T-helper 1 cell treated with Interleukin-12 subunit alpha and Interleukin-12 subunit beta and Interleukin-4 antibody, amounts not matched to agents 30 ng/mL and 1 ng/mL, for 36 hours (primary cell): ENCODE measurements around the gene GALT. TPM values are rescaled to one million over a fixed set of nuclear protein-coding genes. Genes with fewer than 3 reads are reported as not detected.

ENCODE experiments used
- intact Hi-C: fragments of 100-400 bp; cut with micrococcal nuclease; formaldehyde crosslinking; loops from one replicate; pipeline ENCODE4 v1.15.1; 2024
- total RNA-seq: library from RNA; stranded (reverse); gene quantifications from 2 replicates; pipeline ENCODE4 v1.2.3, GENCODE V29; 2022

Gene GALT
- total RNA-seq, 1 donor from 2014 or later = 110 TPM

GRCh38 chr9:34624475-34625185 lies 21.8 kb upstream of the GALT start:
- intact Hi-C loops = loop anchor here (10.0 kb wide), 1 partner anchor 1030 kb away; the partner anchor contains the start of genes CCDC107, RMRP and SIT1

DNA sequence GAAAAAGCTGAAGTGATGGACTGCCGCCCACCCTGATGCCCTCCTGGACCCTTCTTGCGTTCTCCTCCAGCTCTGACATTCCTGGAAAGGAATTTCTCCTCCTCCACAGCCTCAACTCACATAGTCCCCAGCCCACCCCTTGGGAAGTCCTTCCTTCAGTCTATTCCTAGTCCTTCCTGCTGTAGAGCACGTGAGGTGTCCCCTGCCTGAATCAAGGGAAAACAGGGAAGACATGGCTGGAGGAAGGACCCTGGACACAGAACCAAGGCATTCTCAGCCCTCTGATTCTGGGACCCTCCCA lies 21.3 kb upstream of the GALT start:
- intact Hi-C loops = loop anchor here (10.0 kb wide), 1 partner anchor 1030 kb away; the partner anchor contains the start of genes CCDC107, RMRP and SIT1

DNA sequence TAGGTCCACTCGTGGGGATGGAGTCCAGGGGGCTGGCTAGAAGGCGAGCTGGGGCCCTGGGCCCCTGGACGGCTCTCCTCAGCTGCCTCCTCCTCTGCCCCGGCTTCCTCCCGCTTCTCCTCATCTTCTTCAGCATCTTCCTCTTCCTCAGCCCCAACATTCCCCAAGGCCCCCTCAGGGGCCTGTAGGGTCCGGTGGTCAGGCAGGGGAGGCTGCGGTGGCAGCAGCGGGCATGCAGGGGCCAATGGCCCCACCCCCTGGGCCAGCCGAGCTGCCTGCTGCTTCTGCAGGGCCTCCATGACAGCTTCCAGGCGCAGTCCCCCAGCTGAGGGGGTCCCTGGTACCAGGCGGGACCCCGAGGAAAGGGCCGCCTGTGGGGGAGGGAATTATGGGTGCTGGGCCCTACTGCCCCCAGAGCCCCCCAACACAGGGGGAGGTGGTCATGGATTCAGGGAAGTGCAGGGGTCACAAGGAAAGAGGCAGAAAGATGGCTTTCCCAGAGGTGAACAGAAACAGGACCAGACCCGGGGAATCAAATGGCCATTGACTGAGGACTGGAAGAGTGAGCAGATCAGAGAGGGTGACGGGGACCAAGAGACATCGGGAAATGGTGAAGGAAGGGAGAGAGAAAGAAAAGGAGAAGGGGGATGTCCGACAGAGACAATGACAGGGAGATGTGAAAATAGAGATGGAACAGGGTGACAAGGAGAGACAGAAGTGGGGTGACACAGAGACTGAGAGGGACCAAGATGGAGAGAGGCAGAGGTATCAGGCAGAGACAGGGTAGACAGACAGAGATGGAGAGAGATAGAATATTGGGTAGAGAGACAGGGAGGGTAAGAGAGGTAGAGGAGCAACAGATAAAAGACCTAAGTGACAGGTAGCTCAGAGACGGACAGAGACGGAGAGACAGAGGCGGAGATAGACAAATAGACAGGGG lies 18.5 kb upstream of the GALT start:
- intact Hi-C loops = loop anchor here (1.0 to 10.0 kb wide), 3 partner anchors 8 to 1027 kb away; partner anchors contain the start of genes CCDC107, DCTN3, RMRP and SIT1

DNA sequence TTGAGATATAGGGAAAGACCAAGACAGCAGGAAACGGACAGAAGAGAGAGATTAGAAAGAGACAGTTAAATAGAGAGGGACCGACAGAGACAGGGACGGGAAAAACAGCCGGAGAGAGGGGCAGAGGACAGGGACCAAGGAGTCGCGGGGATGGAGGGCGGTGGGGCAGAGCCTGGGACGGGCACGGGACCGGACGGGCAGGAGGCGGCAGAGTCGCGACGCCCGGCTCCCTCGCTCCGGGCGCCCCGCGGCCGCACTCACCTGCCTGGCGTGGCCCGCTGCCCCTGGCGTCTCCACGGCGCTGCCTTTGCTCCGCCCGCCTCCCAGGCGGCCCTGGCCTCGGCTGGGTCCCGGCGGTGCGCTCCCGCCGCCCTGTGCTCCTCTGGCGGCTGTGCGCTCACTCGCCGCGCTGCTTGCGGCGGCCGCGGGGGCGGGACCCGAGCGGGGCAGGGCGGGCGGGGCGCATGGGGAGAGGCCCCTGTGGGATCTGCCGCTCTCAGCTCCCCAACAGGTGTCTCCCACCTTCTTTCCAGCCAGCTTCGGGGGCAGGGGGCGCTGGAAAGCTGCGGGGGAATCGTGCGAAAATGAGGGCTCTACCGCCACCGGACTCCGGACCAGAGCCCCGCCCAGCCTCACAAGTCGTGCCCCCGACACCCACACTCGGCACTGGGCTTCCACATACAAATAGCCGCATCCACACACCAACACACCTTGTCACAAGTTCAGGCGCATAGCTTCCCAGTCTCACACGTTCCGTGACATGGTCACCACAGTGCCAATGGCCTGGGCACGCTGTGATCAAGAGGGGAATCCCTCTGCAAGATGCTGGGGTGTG lies 17.6 kb upstream of the GALT start, which contains the start of gene ARID3C:
TSS of gene ARID3C (minus strand) at position 411 of the 835 bp plus-strand sequence. CDS start 1,052 bp downstream, outside the sequence.
- intact Hi-C loops = loop anchor here (1.0 to 10.0 kb wide), 4 partner anchors 9 to 1026 kb away; partner anchors contain the start of genes CCDC107, DCTN3, RMRP and RPP25L

DNA sequence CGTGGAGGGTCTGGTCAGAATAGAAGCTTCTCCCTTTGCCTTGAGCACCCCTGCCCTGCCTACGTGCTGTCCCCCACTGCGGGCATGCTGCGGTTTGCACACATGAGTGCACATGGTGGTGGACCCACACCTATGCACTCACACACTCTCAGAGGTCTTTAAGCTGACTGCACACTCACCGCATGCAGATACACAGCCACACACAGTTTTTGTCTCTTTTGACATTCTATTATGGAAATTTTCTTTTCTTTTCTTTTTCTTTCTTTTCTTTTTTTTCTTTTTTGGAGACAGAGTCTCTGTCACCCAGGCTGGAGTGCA lies 17.0 kb upstream of the GALT start:
- intact Hi-C loops = loop anchor here (1.0 to 10.0 kb wide), 3 partner anchors 17 to 1025 kb away; partner anchors contain the start of genes CCDC107, RMRP, RPP25L and SIT1

DNA sequence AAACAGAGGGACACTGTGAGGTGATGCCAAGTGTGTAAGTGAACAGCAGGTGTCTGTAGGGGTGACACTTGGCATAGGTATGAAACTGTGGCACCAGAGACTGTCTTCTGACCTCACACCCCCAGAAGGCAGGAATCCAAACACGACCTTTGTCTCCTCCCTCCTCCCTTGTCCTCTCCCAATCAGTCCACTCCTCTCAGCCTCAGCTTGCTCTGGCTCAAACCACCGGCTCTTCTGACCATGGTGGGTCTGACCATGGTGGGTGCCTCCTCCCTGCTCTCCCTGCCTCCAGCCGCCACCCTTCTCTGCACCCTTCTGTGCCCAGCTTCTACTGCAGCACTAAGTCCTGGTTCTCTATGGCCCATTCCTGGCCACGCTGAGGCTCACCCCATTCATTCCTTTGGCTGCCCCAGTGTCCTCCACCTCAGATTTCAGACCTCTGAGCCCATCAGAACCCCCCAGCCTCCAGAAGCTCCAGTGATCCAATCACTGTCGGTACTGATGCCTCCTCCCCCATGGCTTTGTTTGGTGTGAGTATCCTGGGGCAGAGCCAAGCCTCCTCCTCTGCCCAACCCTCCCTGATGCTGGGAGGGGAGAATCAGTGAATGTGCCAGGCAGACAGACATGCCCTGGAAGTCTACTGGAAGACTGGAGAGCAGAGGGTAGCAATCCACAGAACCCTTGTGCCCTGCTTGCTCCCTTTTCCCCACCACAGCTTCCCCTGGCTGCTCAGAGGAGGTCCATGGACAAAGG lies 15.9 kb upstream of the GALT start:
- intact Hi-C loops = loop anchor here (10.0 kb wide), 1 partner anchor 506 kb away; the partner anchor contains the start of gene DCAF12

GRCh38 chr9:34633166-34633565 lies 13.3 kb upstream of the GALT start:
- intact Hi-C loops = loop anchor here (10.0 kb wide), 1 partner anchor 508 kb away; the partner anchor contains the start of gene DCAF12

- intact Hi-C loops = loop anchor here (1.0 to 10.0 kb wide), 10 partner anchors 14 to 509 kb away; partner anchors contain the start of genes DCAF12, DCTN3, DNAI1 and FAM219A
Measured at GRCh38 chr9:34633851-34634550, 12.5 kb upstream of the GALT start.

GRCh38 chr9:34634551-34635248 lies 11.8 kb upstream of the GALT start:
- intact Hi-C loops = loop anchor here (1.0 to 10.0 kb wide), 11 partner anchors 14 to 1098 kb away; partner anchors contain the start of genes CREB3, DCAF12, DCTN3 and DNAI1

- intact Hi-C loops = loop anchor here (5.0 to 10.0 kb wide), 2 partner anchors 511 to 1097 kb away; partner anchors contain the start of genes CREB3, DCAF12 and TLN1
Measured at GRCh38 chr9:34635556-34635955, 10.9 kb upstream of the GALT start.

- intact Hi-C loops = loop anchor here (1.0 to 10.0 kb wide), 5 partner anchors 257 to 1095 kb away; partner anchors contain the start of genes CREB3, DCAF12, KIF24 and MYORG
Measured at GRCh38 chr9:34636791-34637355, 9.6 kb upstream of the GALT start.

DNA sequence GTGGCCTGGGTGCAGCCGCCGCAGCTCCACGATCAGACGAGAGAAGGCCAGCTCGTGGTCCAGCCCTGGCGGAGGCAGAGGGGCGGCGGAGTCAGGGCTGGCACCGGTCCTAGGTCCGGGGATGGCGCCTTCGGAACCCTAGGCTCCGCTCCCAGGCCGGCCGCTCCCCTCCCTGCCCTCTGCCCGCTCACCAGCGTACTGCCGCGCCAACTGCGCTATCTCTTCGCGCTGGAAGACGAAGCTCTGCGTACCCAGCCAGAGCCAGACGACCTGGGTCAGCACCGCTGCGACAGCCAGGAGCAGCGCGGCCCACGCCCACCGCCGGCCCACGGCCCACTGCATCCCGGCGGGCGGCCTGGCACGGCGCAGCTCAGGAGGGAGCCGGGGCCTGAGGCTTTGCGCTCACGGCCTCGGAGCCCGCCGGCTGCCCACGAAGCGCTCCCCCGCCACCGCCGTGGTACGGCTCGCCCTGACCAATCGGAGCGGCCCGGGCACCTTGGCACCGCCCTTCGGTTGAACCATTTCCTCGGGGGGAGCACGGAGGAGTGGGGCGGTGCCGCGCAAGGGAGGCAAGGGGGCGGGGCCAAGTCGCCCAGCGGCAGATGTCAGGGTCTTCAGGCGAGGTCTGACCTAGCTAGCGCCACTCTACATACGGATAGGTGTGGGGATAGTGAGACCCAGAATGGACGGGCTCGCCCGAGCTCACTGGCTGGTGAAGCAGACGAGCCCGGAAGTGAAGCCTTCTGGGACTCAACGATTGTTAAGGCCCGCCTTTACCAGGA lies 8.9 kb upstream of the GALT start, which contains the start of gene SIGMAR1:
TSS of gene SIGMAR1 (minus strand) at position 432 of the 782 bp plus-strand sequence. CDS start at position 342, 90 bp downstream.
- intact Hi-C loops = loop anchor here (1.0 to 10.0 kb wide), 7 partner anchors 9 to 1095 kb away; partner anchors contain the start of genes CREB3, DCAF12, GALT and KIF24

GRCh38 chr9:34638138-34638445 lies 8.4 kb upstream of the GALT start:
- intact Hi-C loops = loop anchor here (1.0 to 10.0 kb wide), 4 partner anchors 8 to 1094 kb away; partner anchors contain the start of genes CREB3, DCAF12, GALT and TLN1

DNA sequence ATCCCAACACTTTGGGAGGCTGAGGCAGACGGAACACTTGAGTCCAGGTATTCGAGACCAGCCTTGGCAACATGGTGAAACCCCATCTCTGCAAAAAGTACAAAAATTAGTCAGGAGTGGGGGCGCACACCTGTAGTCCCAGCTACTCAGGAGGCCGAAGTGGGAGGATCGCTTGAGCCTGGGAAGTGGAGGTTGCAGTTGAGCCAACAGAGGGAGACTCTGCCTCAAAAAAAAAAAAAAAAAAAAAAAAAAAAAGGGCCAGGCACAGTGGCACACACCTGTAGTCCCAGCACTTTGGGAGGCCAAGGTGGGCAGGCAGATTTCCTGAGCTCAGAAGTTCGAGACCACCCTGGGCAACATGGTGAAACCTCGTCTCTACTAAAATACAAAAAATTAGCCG lies 7.2 kb upstream of the GALT start:
- intact Hi-C loops = loop anchor here (5.0 to 10.0 kb wide), 2 partner anchors 515 to 1093 kb away; partner anchors contain the start of genes CREB3, DCAF12 and TLN1

DNA sequence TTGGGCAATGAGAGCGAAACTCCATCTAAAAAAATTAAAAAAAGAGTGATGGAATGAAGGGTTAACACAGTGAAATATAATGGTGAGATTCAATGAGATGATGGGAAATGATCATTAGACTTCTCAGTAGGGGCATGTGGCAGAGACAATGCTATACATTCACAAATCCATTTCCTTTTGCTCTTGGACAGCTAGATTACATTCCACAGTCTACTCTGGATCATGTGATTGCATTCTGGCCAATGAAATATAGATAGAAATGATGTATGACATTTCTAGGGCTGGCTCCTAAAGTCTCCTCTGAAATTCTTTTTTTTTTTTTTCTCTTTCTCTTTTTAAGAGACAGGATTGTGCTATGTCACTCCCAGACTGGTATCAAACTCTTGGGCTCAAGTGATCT lies 3.8 kb upstream of the GALT start:
- intact Hi-C loops = loop anchor here (10.0 kb wide), 1 partner anchor 1762 kb away; the partner anchor contains the start of gene RNF38

DNA sequence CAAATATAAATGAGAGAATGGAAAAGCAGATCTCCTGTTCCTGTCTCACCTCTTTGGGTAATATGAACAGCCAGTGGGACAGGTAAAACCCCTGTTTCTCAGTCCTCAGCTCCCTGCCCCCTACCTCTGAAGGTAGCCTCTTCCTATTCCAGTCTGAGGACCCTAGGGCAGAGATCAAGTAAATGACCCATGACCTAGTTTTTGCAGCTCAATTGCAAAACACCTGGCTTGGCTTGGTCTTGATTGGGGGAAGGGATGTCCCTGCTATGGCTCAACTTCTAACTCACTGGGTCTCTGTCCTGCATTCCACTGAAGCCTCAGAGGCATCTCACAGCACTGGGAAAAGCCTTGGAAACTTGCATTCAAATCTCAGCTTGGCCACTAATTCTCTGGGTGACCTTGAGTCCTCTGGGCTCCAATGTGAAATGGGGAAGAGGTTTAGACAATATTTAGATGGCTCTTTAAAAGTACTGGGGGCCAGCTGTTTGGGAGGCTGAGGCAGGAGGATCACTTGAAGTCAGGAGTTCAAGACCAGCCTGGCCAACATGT lies 1.6 kb upstream of the GALT start:
- intact Hi-C loops = loop anchor here (10.0 kb wide), 1 partner anchor 1760 kb away; the partner anchor contains the start of gene RNF38

DNA sequence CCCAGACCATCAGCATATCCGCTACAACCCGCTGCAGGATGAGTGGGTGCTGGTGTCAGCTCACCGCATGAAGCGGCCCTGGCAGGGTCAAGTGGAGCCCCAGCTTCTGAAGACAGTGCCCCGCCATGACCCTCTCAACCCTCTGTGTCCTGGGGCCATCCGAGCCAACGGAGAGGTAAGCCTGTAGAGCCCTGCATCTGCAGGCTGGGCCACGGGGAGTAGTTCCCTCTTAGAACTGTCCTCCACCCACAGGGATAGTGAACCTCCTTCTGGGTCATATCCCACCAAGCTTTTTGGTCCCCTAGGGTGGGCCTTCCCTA lies 569 bp downstream of the GALT start:
- intact Hi-C loops = loop anchor here (2.0 to 10.0 kb wide), 2 partner anchors 464 to 1758 kb away; partner anchors contain the start of gene RNF38
